Measurements from ENCODE around the gene RARRES2. TPM values are rescaled to one million over a fixed set of nuclear protein-coding genes. Genes with fewer than 3 reads are reported as not detected.

Gene RARRES2
- polyA plus RNA-seq, 1 of the 3 experiments (the other 2 are of a cell fraction) = 0.43 TPM

- 58% methylated on average over 31 of the region's 32 CpGs for WGBS (ENCODE audit: low lambda C conversion rate)
- Histone ChIP-seq H3K27ac (ENCODE audit: low read depth in 2 of 2, low read length in 1 of 2) (peak overlapping the region; percentile 60 to 90), H3K4me1 (ENCODE audit: control insufficient read depth in 1 of 2, insufficient read depth in 2 of 2, low read depth in 1 of 2, low read length in 1 of 2) (peaks cover 0 to 39% of the 10 kb centered on the region in 2 experiments; a peak in 2 of 4 replicates), H3F3A (replicated peaks; ENCODE audit: insufficient read depth) (peaks cover 30% of the 10 kb centered on the region), H3K36me3 (replicated peaks in 1 of 2; ENCODE audit: control insufficient read depth in 1 of 2, insufficient read depth in 2 of 2, low read length in 1 of 2) (peaks cover 18% of the 10 kb centered on the region in 2 experiments), H2AFZ (ENCODE audit: low read depth) (peak overlapping the region; percentile 80), H3K9ac (peak overlapping the region; percentile 95), H3K9me3 (no peaks in the 10 kb centered on the region), H3K27me3 (ENCODE audit: insufficient read depth) (no peaks in the 10 kb centered on the region), H3K79me2 (ENCODE audit: insufficient read depth) (peaks cover 42% of the 10 kb centered on the region; the same call in 1 of the 2 replicates), H4K20me1 (ENCODE audit: insufficient read depth) (peaks cover 1% of the 10 kb centered on the region; the same call in 1 of the 2 replicates), H3K4me3 (ENCODE audit: low read depth in 2 of 2, low read length in 1 of 2) (peak overlapping the region; percentile 61 to 99), H3K9me2 (no peaks in the 10 kb centered on the region), H3K4me2 (peak overlapping the region; percentile 93)
- ChIA-PET POLR2A (interaction anchor here (1.0 to 2.3 kb wide), 3 partner anchors 9 to 27 kb away, joined by 3 to 43 read pairs (median 4); partner anchors contain the start of gene REPIN1), CTCF (interaction anchor here (0.6 to 3.6 kb wide), 7 partner anchors 9 to 635 kb away, joined by 3 to 15 read pairs (median 4); partner anchors contain the start of gene REPIN1)
- DNase-seq = peak; percentile 75
- peak; percentile 25 for TF ChIP-seq RAD21 (IDR thresholded peaks at IDR 0.05; ENCODE audit: low read length)
- 0 out of 2 replicates have a peak, but pooled peaks have one; percentile 22 for TF ChIP-seq FOXM1 (IDR thresholded peaks at IDR 0.05; ENCODE audit: low read depth)
- TF ChIP-seq CTCF (IDR thresholded peaks at IDR 0.05) = peak; percentile 24; the same call in 1 of the 2 replicates
- TF ChIP-seq, protein P1, sequence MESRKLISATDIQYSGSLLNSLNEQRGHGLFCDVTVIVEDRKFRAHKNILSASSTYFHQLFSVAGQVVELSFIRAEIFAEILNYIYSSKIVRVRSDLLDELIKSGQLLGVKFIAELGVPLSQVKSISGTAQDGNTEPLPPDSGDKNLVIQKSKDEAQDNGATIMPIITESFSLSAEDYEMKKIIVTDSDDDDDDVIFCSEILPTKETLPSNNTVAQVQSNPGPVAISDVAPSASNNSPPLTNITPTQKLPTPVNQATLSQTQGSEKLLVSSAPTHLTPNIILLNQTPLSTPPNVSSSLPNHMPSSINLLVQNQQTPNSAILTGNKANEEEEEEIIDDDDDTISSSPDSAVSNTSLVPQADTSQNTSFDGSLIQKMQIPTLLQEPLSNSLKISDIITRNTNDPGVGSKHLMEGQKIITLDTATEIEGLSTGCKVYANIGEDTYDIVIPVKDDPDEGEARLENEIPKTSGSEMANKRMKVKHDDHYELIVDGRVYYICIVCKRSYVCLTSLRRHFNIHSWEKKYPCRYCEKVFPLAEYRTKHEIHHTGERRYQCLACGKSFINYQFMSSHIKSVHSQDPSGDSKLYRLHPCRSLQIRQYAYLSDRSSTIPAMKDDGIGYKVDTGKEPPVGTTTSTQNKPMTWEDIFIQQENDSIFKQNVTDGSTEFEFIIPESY (IDR thresholded peaks at IDR 0.05; ENCODE audit: borderline replicate concordance, low read depth) = no peak
- no peak; the same call in 1 of the 2 replicates for TF ChIP-seq SIN3A (IDR thresholded peaks at IDR 0.05; ENCODE audit: borderline replicate concordance, low read depth, low read length)
Measured at GRCh38 chr7:150378115-150378852, 36.9 kb upstream of the RARRES2 start.

DNA sequence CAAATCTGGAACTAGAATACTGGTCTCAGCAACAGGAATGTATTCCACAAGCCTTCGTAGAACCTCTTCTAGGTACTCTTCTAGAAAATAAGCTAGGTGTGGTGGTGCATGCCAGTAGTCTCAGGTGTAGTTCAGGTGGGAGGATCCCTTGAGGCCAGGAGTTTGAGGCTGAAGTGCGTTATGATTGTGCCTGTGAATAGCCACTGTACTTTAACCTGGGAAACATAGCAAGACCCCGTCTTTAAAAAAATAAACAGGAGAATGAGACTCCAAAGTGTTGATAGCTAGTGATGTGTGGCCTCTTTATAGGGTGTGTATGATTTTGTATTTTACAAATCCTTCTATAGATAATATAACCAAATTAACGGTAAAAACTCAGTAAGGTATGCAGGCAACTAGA, 36.2 kb upstream of the RARRES2 start:
- Histone ChIP-seq H3K4me3 (ENCODE audit: low read depth in 2 of 2, low read length in 1 of 2) (no peak overlapping the region), H3K79me2 (ENCODE audit: insufficient read depth) (peaks cover 42% of the 10 kb centered on the region; the same call in 1 of the 2 replicates), H3K4me1 (ENCODE audit: control insufficient read depth in 1 of 2, insufficient read depth in 2 of 2, low read depth in 1 of 2, low read length in 1 of 2) (peaks cover 0 to 41% of the 10 kb centered on the region in 2 experiments; a peak in 2 of 4 replicates), H3K27me3 (ENCODE audit: insufficient read depth) (no peaks in the 10 kb centered on the region), H3K9me3 (no peaks in the 10 kb centered on the region), H4K20me1 (ENCODE audit: insufficient read depth) (no peaks in the 10 kb centered on the region), H2AFZ (ENCODE audit: low read depth) (no peak overlapping the region), H3K27ac (ENCODE audit: low read depth in 2 of 2, low read length in 1 of 2) (peak overlapping the region in 1 of 2 experiments; percentile 90; a peak in 1 of 4 replicates), H3K9me2 (no peaks in the 10 kb centered on the region), H3F3A (replicated peaks; ENCODE audit: insufficient read depth) (peaks cover 30% of the 10 kb centered on the region), H3K36me3 (replicated peaks in 1 of 2; ENCODE audit: control insufficient read depth in 1 of 2, insufficient read depth in 2 of 2, low read length in 1 of 2) (peaks cover 19 to 24% of the 10 kb centered on the region in 2 experiments), H3K9ac (no peak overlapping the region), H3K4me2 (no peak overlapping the region)
- POLR2A ChIA-PET = interaction anchor here (1.0 to 2.3 kb wide), 3 partner anchors 9 to 28 kb away, joined by 3 to 43 read pairs (median 4); partner anchors contain the start of gene REPIN1
- 87% methylated on average over 4 of the region's 4 CpGs for WGBS (ENCODE audit: low lambda C conversion rate)
- CTCF ChIA-PET = interaction anchor here (0.6 to 3.6 kb wide), 7 partner anchors 9 to 636 kb away, joined by 3 to 15 read pairs (median 4); partner anchors contain the start of gene REPIN1
- no peak for TF ChIP-seq TAF1 (IDR thresholded peaks at IDR 0.05; ENCODE audit: borderline replicate concordance, low read depth, low read length)
- TF ChIP-seq ELF1 (IDR thresholded peaks at IDR 0.05) = no peak
- TF ChIP-seq RAD21 (IDR thresholded peaks at IDR 0.05; ENCODE audit: low read length) = no peak
- no peak for TF ChIP-seq NRF1 (IDR thresholded peaks at IDR 0.05; ENCODE audit: low read depth, low read length)
- no peak for TF ChIP-seq RCOR1 (IDR thresholded peaks at IDR 0.05; ENCODE audit: low read length)
- TF ChIP-seq, protein P2, sequence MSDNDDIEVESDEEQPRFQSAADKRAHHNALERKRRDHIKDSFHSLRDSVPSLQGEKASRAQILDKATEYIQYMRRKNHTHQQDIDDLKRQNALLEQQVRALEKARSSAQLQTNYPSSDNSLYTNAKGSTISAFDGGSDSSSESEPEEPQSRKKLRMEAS (IDR thresholded peaks at IDR 0.05; ENCODE audit: low read depth) = no peak
- no peak for DNase-seq

All from SK-N-SH (cell line).